HepG2 (cell line): ENCODE data around the gene ALLC. TPM values are rescaled to one million over a fixed set of nuclear protein-coding genes. Genes with fewer than 3 reads are reported as not detected.
A peak's percentile ranks its signal among the peaks of the same experiment; 100 is the strongest.

Source experiments
- ATAC-seq: fragments of 200-7000 bp; cut with Tn5 transposase; 3 replicates; pipeline ENCODE4 v1.9.1; 2020; ENCODE audit warnings: mild to moderate bottlenecking, moderate library complexity
- BruUV-seq: library from RNA; stranded (reverse); fragments of 400-500 nt; replicated peaks from 2 replicates; lab custom pipeline; 2021; lab: Mats Ljungman, UMichigan
- CTCF ChIA-PET: fragments of 300-600 bp; formaldehyde crosslinking; extraction: SDS; loops from one replicate; lab custom pipeline; 2021; ENCODE audit warnings: low total read pairs, inconsistent platforms, low intra/inter-chr PET ratio; lab: Yijun Ruan, JAX
- POLR2A ChIA-PET: fragments of 350-600 bp; sonication (Branson Sonifier 250); formaldehyde crosslinking; loops from one replicate; lab custom pipeline; 2020; ENCODE audit warnings: antibody characterized with exemption, inconsistent platforms; lab: Yijun Ruan, JAX
- DNase-seq: peaks from one replicate; pipeline ENCODE4 v3.0.0-alpha.2; 2015; ENCODE audit warnings: low spot score
- FAIRE-seq: peaks from 3 replicates; lab custom pipeline; 2011; peaks lifted over from hg19 to GRCh38; lab: Jason Lieb, UNC
- H2AFZ ChIP-seq: one replicate; pipeline ENCODE4 v1.6.1; 2011; ENCODE audit warnings: low read length, inconsistent platforms
- H3K27ac ChIP-seq: fragments of 300-600 bp; 3 replicates; pipeline ENCODE4 v1.8.0; 2011; ENCODE audit warnings: mixed run types, mild to moderate bottlenecking, mixed read lengths, low read length, inconsistent platforms; ENCODE audit not compliant: insufficient read depth; ENCODE audit errors: extremely low read length
- H3K27me3 ChIP-seq, 2 experiments: fragments of 200-600 bp in 1 of 2; 2 replicates in 1 of 2; 3 replicates in 1 of 2; pipeline versions ENCODE4 v1.6.0 to v1.8.0; 2011; ENCODE audit warnings: low read length in 2 of 2, mild to moderate bottlenecking in 2 of 2, moderate library complexity in 2 of 2, inconsistent platforms in 1 of 2; ENCODE audit not compliant: insufficient read depth in 2 of 2, control insufficient read depth in 1 of 2
- H3K36me3 ChIP-seq, 2 experiments: fragments of 200-600 bp in 1 of 2; replicated peaks in 1 of 2; 2 replicates in 1 of 2; 3 replicates in 1 of 2; pipeline versions ENCODE4 v1.5.1 to v1.8.0; 2011; ENCODE audit warnings: low read length in 2 of 2, inconsistent platforms in 1 of 2; ENCODE audit not compliant: insufficient read depth in 2 of 2, control insufficient read depth in 1 of 2
- H3K4me1 ChIP-seq: 2 replicates; pipeline ENCODE4 v1.5.1; 2012; ENCODE audit warnings: low read length, inconsistent platforms; ENCODE audit not compliant: insufficient read depth
- H3K4me2 ChIP-seq: 2 replicates; pipeline ENCODE4 v1.6.0; 2011; ENCODE audit warnings: low read depth, low read length, inconsistent platforms
- H3K4me3 ChIP-seq, 3 experiments: fragments of 200-600 bp in 1 of 3; sonication (generic), shearing (Covaris generic) in 1 of 3; replicated peaks in 1 of 3; 2 replicates each; pipeline ENCODE4 v1.5.1; 2011 to 2016; ENCODE audit warnings: low read length in 3 of 3, inconsistent platforms in 2 of 3, low read depth in 2 of 3, mild to moderate bottlenecking in 2 of 3, control low read depth in 1 of 3, mixed read lengths in 1 of 3; ENCODE audit not compliant: insufficient read depth in 1 of 3
- H3K79me2 ChIP-seq: one replicate; pipeline ENCODE4 v1.6.1; 2011; ENCODE audit warnings: low read length, inconsistent platforms; ENCODE audit not compliant: insufficient read depth
- H3K9ac ChIP-seq: 2 replicates; pipeline ENCODE4 v1.6.0; 2011; ENCODE audit warnings: mild to moderate bottlenecking, low read depth, low read length, inconsistent platforms; ENCODE audit not compliant: insufficient read depth
- H3K9me3 ChIP-seq: 2 replicates; pipeline ENCODE4 v1.5.1; 2012; ENCODE audit warnings: mild to moderate bottlenecking, low read length
- H4K20me1 ChIP-seq: 2 replicates; pipeline ENCODE4 v1.6.0; 2011; ENCODE audit warnings: inconsistent platforms, mild to moderate bottlenecking, low read length, moderate library complexity; ENCODE audit not compliant: insufficient read depth
- ARNT2 ChIP-seq: sonication (generic); formaldehyde crosslinking; IDR thresholded peaks from 2 replicates; pipeline ENCODE4 v1.8.0; 2022; ENCODE audit warnings: mild to moderate bottlenecking, low read depth, missing genetic modification reagents, moderate library complexity
- CEBPB ChIP-seq: IDR thresholded peaks from 2 replicates; pipeline ENCODE4 v1.6.1; 2011; ENCODE audit warnings: low read depth, low read length, improper control_type of control experiment, borderline replicate concordance
- CENPX ChIP-seq: sonication (generic); formaldehyde crosslinking; IDR thresholded peaks from 2 replicates; pipeline ENCODE4 v1.9.0; 2021; ENCODE audit warnings: mild to moderate bottlenecking, missing genetic modification reagents, moderate library complexity
- FOSL1 ChIP-seq: sonication (generic); formaldehyde crosslinking; IDR thresholded peaks from 2 replicates; pipeline ENCODE4 v1.9.0; 2021; ENCODE audit warnings: missing genetic modification reagents, borderline replicate concordance
- MXI1 ChIP-seq: IDR thresholded peaks from 3 replicates; pipeline ENCODE4 v1.6.1; 2012; ENCODE audit warnings: low read depth, low read length, inconsistent platforms, borderline replicate concordance
- NR3C1 ChIP-seq: sonication (generic); formaldehyde crosslinking; IDR thresholded peaks from 2 replicates; pipeline ENCODE4 v1.4.0; 2020; ENCODE audit warnings: missing genetic modification reagents
- PAWR ChIP-seq: sonication (generic); formaldehyde crosslinking; IDR thresholded peaks from 2 replicates; pipeline ENCODE4 v1.4.0; 2020; ENCODE audit warnings: missing genetic modification reagents, mild to moderate bottlenecking, borderline replicate concordance
- SAFB2 ChIP-seq: sonication (generic); formaldehyde crosslinking; IDR thresholded peaks from 2 replicates; pipeline ENCODE4 v1.5.1; 2020; ENCODE audit warnings: missing genetic modification reagents, low read depth, mild to moderate bottlenecking, borderline replicate concordance
- ZBTB1 ChIP-seq: sonication (generic); formaldehyde crosslinking; IDR thresholded peaks from 2 replicates; pipeline ENCODE4 v1.4.0; 2020; ENCODE audit warnings: missing genetic modification reagents, borderline replicate concordance
- ZNF678 ChIP-seq: sonication (generic); formaldehyde crosslinking; IDR thresholded peaks from 2 replicates; pipeline ENCODE4 v1.4.0; 2020; ENCODE audit warnings: mild to moderate bottlenecking, missing genetic modification reagents
- WGBS: methylation state at CpG from one replicate; pipeline ENCODE4 v1.1.6; 2017; ENCODE audit warnings: low lambda C conversion rate; 5-methylcytosine and 5-hydroxymethylcytosine counted together
- in situ Hi-C: cut with HindIII; loops from 2 replicates; pipeline ENCODE4 v1.10.0; 2017; ENCODE audit warnings: low pct_unique_long_range_greater_than_20kb; ENCODE audit not compliant: extremely low pct_ligation_motif_present
- intact Hi-C: fragments of 100-400 bp; cut with micrococcal nuclease; formaldehyde crosslinking; loops from one replicate; pipeline ENCODE4 v1.10.0; 2022; ENCODE audit not compliant: unreplicated experiment
- polyA plus RNA-seq, 8 experiments: library from polyadenylated mRNA; depleted of rRNA in 3 of 8; stranded (reverse) in 7 of 8; unstranded in 1 of 8; fragments of >200 nt; fragmentation: Illumina TruSeq in 4 of 8; extraction: Trizol in 4 of 8; gene quantifications; 2 replicates each; pipeline versions ENCODE4 v1.2.1 to v1.2.3, GENCODE V29; 2011 to 2016; ENCODE audit warnings: low read depth in 4 of 8, missing spikeins in 1 of 8, mixed read lengths in 1 of 8; ENCODE audit not compliant: insufficient read depth in 1 of 8
- total RNA-seq, 5 experiments: library from RNA; depleted of rRNA; stranded (reverse); fragments of >200 nt; fragmentation: Illumina TruSeq; extraction: Trizol; gene quantifications; 2 replicates each; pipeline ENCODE4 v1.2.3, GENCODE V29; 2016; ENCODE audit warnings: low read depth in 1 of 5
- TF ChIP-seq, protein P1 (sequence below): sonication (generic); formaldehyde crosslinking; IDR thresholded peaks from 2 replicates; pipeline ENCODE4 v1.4.0; 2020; ENCODE audit warnings: mild to moderate bottlenecking, missing genetic modification reagents
- TF ChIP-seq, protein P2 (sequence below): sonication (generic); formaldehyde crosslinking; IDR thresholded peaks from 2 replicates; pipeline ENCODE4 v1.4.0; 2020; ENCODE audit warnings: missing genetic modification reagents, borderline replicate concordance

Gene ALLC
- total and polyA plus RNA-seq, 2 of the 13 experiments (the other 11 are each of a cell fraction or from before 2014, with no cell fraction given): 0.08 to 0.11 TPM

DNA sequence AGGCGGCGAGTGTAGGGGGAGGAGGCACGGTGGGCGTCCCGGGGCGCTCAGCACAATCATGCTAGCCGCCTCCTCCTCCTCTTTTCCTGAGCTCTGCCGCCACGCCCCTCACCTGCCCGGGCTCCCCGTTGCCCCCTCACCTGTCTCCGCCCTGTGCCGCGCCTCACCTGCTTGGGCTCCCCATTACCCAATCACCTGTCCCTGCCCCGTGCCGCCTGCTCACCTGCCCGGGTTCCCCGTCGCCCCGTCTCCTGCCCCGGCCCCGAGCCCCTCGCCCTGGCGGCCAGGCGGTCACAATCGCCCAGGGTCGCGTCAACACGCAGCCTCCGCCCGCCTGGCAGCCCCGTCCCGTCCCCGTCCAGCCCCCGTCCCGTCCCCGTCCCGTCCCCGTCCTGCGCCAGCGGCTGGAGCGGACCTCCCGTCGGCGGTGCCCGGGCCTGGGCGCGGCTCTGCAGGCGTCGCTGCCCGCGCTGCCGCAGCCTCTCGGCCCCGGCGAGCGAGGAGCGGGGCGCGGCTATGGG lies 45.3 kb downstream of the ALLC start, which contains the start of gene DCDC2C:
Gene DCDC2C, plus strand, starts transcription at position 340 of the 521 bp plus-strand sequence. Its CDS starts 177 bp downstream, at position 517.
- H3K27ac ChIP-seq: no peak within 1 kb of the TSS
- DNase-seq: no peak
- ChIA-PET CTCF (no interaction called here), POLR2A (no interaction called here)
- WGBS: 94% methylated on average over 60 of the region's 60 CpGs
- no peak within 1 kb of the TSS for H3K4me3 ChIP-seq
- in situ Hi-C loops (no loop called here), intact Hi-C loops (no loop called here)
- FAIRE-seq: no peak
- no peaks in the 10 kb centered on the region for H4K20me1 ChIP-seq
- no peak within 1 kb of the TSS for H2AFZ ChIP-seq
- H3K4me2 ChIP-seq: no peak within 1 kb of the TSS
- no peaks in the 10 kb centered on the region for H3K4me1 ChIP-seq
- BruUV-seq: no TSS peak
- no peaks in the 10 kb centered on the region for H3K79me2 ChIP-seq
- peak; percentile 27; the same call in 1 of the 3 replicates for ATAC-seq
- TF ChIP-seq, protein P1, sequence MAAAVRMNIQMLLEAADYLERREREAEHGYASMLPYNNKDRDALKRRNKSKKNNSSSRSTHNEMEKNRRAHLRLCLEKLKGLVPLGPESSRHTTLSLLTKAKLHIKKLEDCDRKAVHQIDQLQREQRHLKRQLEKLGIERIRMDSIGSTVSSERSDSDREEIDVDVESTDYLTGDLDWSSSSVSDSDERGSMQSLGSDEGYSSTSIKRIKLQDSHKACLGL (CRISPR knock-in tag): no peak
- no peak for TF ChIP-seq ZNF678 (CRISPR knock-in tag)
- no peak for TF ChIP-seq ZBTB1 (CRISPR knock-in tag)
- TF ChIP-seq NR3C1 (CRISPR knock-in tag): no peak
- no peaks in the 10 kb centered on the region for H3K9me3 ChIP-seq
- peaks cover 0 to 14% of the 10 kb centered on the region in 2 experiments; a peak in 2 of 5 replicates for H3K27me3 ChIP-seq
- no peak within 1 kb of the TSS for H3K9ac ChIP-seq
- no peaks in the 10 kb centered on the region for H3K36me3 ChIP-seq

DNA sequence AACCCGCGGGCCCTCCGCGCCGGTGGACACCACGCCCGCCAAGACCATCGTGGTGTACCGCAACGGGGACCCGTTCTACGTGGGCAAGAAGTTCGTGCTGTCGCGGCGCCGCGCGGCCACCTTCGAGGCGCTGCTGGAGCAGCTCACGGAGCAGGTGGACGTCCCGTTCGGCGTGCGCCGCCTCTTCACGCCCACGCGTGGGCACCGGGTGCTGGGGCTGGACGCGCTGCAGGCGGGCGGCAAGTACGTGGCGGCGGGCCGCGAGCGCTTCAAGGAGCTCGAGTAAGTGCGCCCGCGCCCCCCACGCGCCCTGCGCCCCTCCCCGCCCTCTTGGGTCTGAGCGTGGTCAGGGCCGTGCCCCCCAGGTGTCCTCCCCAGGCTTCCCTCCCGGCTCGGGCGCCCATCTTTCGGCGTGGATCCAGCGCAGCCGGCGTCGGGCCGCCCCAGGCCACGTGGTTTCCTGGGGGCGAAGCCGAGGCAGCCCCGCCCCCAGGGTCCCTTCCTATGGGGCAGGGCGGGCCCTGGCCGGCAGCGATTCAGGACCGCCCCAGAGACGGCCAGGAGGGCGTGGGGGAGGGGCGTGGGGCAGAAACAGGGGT lies 45.9 kb downstream of the ALLC start:
- CTCF ChIA-PET: no interaction called here
- in situ Hi-C loops: no loop called here
- FAIRE-seq (no peak), ATAC-seq (no peak; the same call in 2 of the 3 replicates), DNase-seq (no peak)
- H4K20me1 ChIP-seq: no peaks in the 10 kb centered on the region
- H3K9me3 ChIP-seq: no peaks in the 10 kb centered on the region
- no peak overlapping the region for H2AFZ ChIP-seq
- H3K27me3 ChIP-seq: peaks cover 0 to 20% of the 10 kb centered on the region in 2 experiments; a peak in 2 of 5 replicates
- no peaks in the 10 kb centered on the region for H3K79me2 ChIP-seq
- H3K9ac ChIP-seq: no peak overlapping the region
- H3K36me3 ChIP-seq: no peaks in the 10 kb centered on the region
- WGBS: 91% methylated on average over 73 of the region's 73 CpGs
- no peak overlapping the region for H3K4me2 ChIP-seq
- POLR2A ChIA-PET: no interaction called here
- no TSS peak for BruUV-seq
- H3K4me3 ChIP-seq: no peak overlapping the region
- H3K27ac ChIP-seq: no peak overlapping the region
- no peaks in the 10 kb centered on the region for H3K4me1 ChIP-seq
- intact Hi-C loops: no loop called here
- TF ChIP-seq ARNT2 (CRISPR knock-in tag) (no peak), CENPX (CRISPR knock-in tag) (no peak), CEBPB (no peak), MXI1 (no peak), FOSL1 (CRISPR knock-in tag) (no peak), SAFB2 (no peak), PAWR (CRISPR knock-in tag) (no peak)
- TF ChIP-seq, protein P2, sequence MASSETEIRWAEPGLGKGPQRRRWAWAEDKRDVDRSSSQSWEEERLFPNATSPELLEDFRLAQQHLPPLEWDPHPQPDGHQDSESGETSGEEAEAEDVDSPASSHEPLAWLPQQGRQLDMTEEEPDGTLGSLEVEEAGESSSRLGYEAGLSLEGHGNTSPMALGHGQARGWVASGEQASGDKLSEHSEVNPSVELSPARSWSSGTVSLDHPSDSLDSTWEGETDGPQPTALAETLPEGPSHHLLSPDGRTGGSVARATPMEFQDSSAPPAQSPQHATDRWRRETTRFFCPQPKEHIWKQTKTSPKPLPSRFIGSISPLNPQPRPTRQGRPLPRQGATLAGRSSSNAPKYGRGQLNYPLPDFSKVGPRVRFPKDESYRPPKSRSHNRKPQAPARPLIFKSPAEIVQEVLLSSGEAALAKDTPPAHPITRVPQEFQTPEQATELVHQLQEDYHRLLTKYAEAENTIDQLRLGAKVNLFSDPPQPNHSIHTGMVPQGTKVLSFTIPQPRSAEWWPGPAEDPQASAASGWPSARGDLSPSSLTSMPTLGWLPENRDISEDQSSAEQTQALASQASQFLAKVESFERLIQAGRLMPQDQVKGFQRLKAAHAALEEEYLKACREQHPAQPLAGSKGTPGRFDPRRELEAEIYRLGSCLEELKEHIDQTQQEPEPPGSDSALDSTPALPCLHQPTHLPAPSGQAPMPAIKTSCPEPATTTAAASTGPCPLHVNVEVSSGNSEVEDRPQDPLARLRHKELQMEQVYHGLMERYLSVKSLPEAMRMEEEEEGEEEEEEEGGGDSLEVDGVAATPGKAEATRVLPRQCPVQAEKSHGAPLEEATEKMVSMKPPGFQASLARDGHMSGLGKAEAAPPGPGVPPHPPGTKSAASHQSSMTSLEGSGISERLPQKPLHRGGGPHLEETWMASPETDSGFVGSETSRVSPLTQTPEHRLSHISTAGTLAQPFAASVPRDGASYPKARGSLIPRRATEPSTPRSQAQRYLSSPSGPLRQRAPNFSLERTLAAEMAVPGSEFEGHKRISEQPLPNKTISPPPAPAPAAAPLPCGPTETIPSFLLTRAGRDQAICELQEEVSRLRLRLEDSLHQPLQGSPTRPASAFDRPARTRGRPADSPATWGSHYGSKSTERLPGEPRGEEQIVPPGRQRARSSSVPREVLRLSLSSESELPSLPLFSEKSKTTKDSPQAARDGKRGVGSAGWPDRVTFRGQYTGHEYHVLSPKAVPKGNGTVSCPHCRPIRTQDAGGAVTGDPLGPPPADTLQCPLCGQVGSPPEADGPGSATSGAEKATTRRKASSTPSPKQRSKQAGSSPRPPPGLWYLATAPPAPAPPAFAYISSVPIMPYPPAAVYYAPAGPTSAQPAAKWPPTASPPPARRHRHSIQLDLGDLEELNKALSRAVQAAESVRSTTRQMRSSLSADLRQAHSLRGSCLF: no peak
